Frontal cortex (tissue), 4 donors: ENCODE data around the gene PKP2. TPM values are rescaled to one million over a fixed set of nuclear protein-coding genes. Genes with fewer than 3 reads are reported as not detected.
"Not testable (repeated sequence)": the region's sequence is repeated elsewhere in the genome, so short reads cannot be mapped to it uniquely, and the experiment has no call there.

ENCODE experiments used
- DNase-seq, 2 donors: peaks; one replicate each; pipeline ENCODE4 v3.0.0; 2012; ENCODE audit warnings: low spot score in 2 of 2
- FAIRE-seq: peaks from 2 replicates; lab custom pipeline; 2012; peaks lifted over from hg19 to GRCh38; lab: Jason Lieb, UNC
- total RNA-seq: library from RNA; depleted of rRNA; stranded (reverse); fragments of >200 nt; gene quantifications from one replicate; pipeline ENCODE4 v1.2.3, GENCODE V29; 2014
- donor health status: control.
- donor health status: control.
- donor health status: control.

Gene PKP2
- total RNA-seq, 1 donor from 2014 or later: 7.3 TPM

DNA sequence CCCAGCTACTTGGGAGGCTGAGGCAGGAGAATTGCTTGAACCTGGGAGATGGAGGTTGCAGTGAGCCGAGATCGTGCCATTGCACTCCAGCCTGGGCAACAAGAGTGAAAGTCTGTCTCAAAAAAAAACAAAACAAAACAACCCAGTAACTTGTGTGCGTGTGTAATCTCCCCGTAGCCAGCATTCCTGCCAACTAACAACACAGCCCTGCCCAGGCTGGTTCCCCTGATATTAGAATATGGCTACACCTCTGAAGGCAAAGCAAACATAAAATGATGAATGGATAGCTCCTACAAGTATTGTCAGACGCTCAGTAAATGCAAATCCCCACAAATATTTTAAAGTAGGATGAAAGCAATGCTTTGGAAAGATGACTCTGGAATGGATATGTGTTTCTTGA, 24.2 kb downstream of the PKP2 start:
- not testable (repeated sequence) for DNase-seq, FAIRE-seq

DNA sequence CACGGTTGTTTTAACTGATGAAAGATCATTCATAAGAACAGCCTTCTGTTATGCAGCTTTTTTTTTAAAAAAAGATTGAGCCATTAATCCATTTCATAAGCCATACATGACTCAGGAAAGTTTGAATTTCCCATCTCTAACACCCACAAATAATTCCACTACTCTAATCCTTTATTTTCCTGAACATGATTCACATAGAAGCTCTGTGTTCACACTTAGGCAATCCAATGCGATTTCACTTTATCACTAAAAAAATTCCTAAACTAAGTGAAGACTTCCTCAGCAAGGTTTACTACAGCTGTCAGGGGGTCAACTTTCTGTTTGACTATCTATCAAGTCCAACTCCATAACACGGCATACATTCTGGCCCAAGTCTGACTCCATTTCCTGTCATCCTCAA, 25.9 kb downstream of the PKP2 start:
- no peak for FAIRE-seq
- DNase-seq: no peak

DNA sequence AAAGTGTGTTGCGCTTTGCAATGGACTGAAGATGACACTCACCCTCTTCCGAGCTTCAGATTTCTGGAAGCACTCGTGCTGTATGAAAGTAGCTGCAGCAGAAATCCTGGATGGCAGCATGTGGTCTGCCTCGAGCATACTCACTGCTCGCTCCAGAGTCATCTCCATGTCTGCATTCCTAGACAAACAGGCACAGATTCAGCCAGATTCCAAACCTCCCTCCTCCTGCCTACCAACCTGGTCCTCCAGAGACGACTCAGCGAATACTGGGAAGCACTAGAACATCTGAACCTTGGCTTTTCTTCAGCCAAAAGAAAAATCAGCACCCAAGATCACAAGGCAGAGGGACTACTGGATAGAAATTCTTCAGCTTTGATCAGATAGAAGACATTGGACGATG, 27.7 kb downstream of the PKP2 start:
- DNase-seq (no peak), FAIRE-seq (no peak)

DNA sequence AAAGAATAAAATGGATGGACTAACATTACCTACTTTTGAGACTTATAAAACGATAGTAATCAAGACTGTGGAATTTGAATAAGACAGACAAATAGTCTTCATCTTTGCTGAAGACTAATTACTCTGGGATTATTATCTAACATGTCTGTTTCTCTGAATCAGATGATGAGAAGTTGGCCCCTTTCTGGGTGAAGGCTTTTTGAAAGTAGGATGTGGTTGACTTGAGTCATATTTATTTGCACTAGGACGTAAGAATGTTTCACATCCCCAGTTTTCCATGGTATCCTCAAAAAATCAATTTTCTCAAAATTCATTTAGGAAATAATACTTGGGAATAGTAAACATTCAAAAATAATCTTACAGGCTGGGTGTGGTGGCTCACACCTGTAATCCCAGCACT, 31.8 kb downstream of the PKP2 start:
- DNase-seq (no peak), FAIRE-seq (no peak)

DNA sequence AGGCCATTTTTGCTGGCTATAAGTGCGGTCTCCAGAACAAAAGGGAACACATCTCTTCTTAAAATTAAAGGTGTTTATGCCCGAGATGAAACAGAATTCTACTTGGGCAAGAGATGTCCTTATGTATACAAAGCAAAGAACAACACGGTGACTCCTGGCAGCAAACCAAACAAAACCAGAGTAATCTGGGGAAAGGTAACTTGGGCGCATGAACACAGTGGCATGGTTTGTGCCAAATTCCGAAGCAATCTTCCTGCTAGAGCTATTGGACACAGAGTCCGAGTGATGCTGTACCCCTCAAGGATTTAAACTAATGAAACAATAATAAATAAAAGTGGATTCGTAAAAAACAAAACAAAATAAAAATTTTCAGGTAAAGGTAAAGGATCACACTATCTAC, 33.4 kb downstream of the PKP2 start:
- FAIRE-seq: no peak
- no peak for DNase-seq

DNA sequence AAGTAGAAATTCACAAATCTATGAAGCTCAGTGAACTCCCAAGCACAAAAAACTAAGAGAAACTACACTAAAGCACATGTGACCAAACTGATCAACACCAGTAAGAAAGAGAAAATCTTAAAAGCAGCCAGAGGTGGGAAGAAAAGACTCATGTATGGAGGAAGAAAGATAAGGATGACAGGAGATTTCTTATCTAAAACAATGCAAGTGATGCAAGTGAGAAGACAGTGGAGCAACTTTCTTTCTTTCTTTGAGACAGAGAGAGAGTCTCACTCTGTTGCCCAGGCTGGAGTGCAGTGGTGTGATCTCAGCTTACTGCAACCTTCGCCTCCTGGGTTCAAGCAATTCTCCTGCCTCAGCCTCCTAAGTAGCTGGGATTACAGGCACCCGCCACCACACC, 34.9 kb downstream of the PKP2 start:
- not testable (repeated sequence) for FAIRE-seq, DNase-seq

DNA sequence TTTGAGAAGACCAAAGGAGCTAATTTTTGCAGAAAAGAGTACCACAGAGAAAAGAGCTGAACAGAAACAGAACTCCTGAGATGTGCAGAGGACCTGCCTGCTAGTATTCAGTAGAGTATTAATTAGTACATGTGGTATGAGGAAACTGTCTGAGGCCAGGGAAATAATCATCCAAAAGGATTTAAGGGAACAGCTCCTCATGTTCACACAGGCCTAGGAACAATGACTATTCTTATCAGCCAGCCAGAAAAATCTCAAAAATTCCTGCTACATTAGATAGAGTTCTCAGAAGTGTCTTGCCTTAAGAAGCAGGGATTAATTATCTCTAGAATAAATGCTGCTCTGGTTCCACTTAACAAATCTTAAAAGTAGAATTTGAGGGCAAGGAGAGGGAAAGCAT, 36.4 kb downstream of the PKP2 start:
- no peak for DNase-seq
- no peak for FAIRE-seq

DNA sequence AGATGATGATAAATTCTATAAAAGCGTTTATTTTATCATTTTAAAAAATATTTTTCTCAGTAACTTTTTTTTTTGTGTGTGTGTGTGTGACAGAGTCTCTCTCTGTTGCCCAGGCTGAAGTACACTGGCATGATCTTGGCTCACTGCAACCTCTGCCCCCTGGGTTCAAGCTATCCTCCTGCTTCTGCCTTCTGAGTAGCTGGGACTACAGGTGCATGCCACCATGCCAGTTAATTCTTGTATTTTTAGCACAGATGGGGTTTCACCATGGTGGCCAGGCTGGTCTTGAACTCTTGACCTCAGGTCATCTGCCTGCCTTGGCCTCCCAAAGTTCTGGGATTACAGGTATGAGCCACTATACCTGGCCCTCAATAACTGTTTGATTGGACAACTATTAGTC, 37.2 kb downstream of the PKP2 start:
- DNase-seq (no peak), FAIRE-seq (no peak)

DNA sequence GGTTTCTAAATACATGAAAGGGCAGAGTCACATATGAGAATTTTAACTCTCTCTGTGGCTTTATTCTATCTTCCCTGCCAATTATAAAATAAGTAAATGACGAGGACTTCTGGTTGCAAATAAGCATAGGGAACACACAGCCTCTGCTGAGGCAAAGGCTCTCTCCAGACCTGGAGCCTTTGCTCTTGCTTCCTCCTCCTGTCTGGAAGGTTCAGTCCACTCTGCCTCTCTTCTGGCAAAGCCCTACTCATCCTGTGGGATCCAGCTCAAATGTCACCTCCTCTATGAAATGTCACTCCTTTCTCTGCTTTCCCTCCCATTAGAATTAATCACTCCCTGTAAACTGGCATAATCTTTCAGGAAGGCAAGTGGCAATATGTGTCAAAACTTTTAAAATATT, 41.9 kb downstream of the PKP2 start:
- no peak for DNase-seq
- no peak for FAIRE-seq

DNA sequence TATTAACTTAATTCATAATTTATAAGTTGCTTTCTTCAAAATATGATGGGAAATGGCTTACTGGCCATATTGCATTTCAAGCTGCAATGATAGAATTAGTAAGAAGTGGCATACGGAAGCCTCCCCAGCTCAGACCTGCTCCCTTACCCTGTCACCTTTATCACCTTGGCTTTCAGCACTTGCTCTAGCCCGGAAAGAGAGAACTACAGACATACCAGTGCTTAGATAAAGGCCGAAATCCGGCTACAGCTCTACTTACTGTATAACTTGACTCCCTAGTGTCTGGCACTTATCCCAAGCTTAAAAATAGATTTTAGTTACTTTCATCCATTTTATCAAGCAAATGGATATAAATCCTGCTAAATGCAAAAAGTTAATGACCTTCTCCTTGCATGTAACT, 42.5 kb downstream of the PKP2 start:
- FAIRE-seq: no peak
- DNase-seq: no peak

DNA sequence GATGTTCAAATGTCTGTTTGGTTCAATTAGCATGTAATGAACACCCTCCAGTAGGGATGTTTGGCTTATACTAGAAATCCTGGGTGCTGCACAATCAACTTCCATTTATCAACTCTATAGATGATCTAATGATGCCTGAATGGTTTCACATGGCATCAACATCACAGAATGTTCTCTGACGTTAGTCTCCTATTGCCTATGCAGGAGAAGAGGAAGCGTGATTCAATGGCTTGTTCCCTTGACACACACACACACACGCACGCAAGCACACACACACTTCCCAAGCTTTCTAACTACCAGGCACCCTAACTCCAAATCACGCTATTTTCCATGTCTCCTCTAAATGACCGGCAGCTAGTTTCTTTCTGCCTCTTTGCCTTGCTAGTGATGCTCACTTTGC, 49.3 kb downstream of the PKP2 start:
- FAIRE-seq (no peak), DNase-seq (no peak)

DNA sequence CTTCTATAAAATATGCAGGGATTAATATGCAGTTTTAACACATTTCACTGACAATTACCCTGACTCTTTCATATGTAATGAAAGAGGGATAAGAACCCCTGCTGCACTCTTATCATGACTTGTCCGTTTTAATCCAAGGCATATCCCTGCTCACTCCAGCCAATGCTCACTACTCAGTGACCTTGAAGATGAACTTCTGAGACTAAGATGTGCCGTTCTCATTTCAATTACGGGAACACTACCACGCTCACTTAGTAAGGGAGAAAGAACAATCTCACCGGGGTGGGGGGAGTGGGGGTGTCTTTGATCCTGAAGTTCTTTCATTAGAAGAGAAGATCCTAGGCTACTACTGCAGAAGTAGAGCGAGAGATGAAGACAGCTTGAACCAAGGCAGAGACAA, 50.5 kb downstream of the PKP2 start:
- FAIRE-seq (no peak), DNase-seq (no peak)

DNA sequence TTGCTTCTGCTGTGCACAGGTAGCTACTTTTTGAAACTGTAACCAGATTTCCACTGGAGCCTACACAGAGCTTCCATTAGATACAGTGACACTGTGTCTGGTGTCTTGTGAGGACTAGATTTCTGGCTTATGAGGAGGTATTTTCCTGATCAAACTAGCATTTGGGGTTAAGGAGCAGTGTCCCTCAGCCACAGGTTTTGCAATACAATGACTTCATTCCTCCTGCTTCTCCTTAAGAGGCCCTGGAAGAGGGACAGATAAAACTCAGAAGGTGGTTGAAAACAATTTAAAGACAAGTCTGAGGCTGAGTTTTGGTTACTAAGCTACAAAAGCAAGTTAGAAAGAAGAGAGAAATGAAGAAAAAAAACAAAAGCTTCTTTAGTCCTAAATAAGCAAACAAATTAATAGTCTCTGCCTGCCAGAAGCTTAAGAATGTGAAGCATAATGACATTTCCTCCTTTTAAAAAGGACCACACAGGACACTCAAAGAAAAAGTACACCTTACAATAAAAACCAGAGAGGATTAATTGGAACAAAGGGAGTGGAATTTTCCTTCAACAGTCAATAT, 53.0 kb downstream of the PKP2 start:
- FAIRE-seq: no peak
- no peak for DNase-seq

DNA sequence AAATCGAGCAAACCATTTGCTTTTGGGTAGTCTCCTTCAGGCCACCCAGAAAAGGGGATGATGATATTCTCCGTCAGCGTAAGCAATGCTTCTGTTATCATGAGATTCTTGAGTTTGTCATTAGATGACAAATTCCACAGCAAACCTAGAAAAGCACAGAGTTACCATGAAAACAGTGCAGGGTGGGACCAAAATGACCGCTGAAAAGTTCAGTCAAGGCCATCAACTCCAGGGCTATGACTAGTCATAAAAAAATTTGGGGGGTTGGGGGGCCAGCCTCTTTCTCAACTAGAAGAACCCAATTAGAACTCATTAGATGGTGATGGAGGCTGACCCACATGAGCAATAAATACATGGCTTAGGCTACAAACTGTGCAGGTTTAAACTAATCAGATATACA, 55.5 kb downstream of the PKP2 start:
- DNase-seq (no peak), FAIRE-seq (no peak)

DNA sequence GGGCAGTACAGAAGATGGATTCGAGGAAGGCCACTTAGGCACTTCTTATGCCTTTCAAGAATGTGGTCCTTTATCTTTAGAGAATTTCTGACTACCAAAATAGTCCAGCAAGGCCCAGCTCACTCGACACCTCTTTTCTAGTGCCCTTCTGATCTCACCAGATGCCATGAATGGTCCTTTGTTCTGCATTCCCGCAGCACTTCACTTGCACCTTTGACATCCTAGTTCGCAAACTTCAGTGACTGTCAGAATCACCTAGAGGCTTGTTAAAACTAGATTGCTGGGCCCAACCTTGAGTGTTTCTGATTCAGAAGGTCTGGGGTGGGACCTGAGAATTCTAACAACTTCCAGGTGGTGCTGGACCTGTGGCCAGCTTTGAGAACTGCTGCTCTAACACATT, 56.7 kb downstream of the PKP2 start:
- FAIRE-seq (no peak), DNase-seq (no peak)

DNA sequence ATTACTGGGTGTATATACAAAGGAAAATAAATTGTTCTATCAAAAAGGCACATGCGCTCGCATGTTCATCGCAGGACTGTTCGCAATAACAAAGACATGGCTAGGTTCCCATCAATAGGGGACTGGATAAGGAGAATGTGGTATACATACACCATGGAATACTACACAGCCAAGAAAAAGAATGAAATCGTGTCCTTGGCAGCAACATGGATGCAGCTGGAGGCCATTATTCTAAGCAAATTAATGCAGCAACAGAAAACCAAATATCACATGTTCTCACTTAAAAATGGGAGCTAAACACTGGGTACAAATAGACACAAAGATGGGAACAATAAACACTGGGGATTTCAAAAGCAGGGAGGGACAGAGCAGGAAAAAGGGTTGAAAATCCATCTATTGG, 58.6 kb downstream of the PKP2 start:
- FAIRE-seq: no peak
- DNase-seq: no peak

DNA sequence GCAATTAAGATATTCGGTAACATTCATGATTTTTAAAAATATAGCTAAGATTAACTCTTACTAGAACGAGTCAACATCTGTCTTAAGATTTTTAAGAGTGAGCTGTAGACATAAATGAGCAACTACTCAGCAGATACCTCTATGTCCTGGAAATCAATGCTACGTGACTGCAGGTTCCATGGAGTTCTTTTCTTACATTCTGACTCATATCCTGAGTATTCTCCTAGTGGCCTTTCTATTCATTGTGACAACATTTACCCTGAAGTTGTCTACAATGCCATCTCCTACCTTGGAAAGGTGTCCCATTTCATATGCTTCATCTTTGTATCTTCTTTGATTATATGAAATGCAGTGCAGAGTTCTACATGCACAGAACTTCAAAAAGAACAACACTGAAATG, 59.9 kb downstream of the PKP2 start:
- FAIRE-seq (no peak), DNase-seq (no peak)

DNA sequence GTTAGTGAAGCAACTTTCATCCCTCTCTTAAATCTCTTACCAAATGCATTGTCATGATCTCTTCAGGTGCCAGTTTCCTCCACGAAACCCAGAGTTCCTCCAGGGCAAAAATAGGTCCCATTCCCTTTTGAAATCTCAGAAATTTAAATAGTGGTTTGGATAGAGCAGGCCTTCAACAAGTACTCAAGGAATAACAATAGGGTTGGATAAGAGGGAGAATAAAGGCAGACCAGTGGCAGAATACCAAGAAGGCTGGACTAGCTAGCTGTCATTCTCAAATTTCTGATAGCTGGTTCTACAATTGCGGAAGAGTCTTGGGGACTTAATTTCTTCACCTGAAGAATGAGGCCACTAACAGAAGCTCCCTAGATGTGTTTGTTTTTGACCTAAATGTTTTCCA, 62.5 kb downstream of the PKP2 start:
- DNase-seq: no peak
- no peak for FAIRE-seq

DNA sequence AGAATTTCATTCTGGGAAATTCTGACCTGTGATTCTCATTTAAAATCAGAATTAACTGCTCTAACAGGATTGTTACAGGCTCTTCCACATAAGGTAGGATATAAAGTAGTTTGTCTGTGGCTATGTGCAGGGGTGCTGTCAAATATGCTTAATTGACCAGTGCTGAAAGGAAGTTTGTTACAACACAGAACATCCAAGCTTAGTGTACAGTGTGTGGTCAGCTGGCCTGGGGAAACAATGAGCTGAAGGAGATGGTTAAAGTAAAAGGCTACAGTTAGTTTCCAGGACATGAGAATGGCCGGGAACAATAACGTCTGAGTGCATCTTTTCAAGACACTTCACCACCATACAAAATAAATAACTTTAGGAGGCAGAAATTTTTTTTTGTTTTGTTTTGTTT, 68.0 kb downstream of the PKP2 start:
- no peak for FAIRE-seq
- DNase-seq: no peak

DNA sequence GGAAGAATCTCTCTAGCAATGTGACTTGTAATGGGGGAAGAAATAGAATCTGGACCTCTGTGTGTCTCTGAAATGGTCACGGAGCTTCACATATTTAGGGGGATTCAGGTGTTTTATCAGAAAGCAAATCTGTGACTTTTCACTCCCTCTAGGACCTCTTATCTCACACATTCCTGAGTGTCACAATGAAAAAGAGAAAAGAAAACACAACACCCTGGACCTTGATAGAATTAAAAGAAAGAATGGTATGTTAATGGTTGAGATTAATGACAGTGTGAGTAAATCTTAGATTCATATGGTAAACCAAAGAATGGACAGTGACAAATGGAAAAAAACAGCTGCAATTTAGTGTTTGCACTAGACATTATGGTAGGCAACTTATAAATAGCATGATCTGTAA, 68.5 kb downstream of the PKP2 start:
- no peak for FAIRE-seq
- no peak for DNase-seq

DNA sequence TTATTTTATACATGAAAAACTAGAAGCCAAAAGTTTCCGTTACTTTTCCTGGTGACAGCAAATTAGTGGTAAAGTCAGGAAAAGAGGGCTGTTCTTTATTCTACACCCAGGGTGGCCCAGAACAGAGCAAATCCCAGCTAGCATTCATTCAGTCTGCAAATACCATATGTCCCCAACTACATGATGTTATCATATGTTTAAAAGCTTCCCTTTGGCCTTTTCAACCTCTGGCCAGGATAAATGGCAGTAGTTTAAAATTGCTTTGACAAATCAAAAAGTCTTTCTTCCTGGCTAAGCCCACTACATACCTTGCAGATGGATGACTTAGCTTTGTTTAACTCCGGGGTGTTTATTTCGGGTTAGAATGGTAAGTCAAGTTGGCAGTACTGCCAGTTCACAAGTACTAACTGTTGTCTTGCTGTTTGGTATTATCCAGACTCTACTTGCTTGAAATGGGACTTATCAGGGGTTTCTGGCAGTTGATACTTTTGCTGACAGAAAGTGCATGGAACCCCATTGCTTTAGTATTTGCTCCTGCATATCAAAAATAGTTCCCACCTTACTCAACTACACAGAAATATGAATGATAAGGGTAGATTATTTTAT, 69.7 kb downstream of the PKP2 start:
- no peak for FAIRE-seq
- no peak for DNase-seq

DNA sequence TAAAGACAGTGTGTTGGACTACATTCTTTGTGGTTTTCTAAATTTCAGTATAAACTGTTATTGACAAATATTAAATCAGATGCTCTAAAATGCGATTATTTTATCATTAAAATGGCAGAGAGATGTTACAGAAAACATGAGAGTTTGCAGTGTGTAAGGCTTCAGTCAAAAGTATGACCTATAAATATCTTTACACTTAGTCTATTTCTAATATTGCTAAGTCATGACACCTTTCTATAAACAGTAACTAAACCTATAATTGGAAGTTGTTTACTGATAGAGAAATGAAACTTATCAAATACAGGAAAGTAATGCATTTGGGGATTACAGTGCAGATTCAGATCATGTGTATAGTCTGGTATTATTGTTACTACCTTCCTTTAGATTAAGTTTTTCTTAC, 72.0 kb downstream of the PKP2 start:
- FAIRE-seq (no peak), DNase-seq (no peak)
